PFSK-1 (cell line): ENCODE results near the gene GLRA1.

Experiments
- FOXP2 ChIP-seq: optimal IDR thresholded peaks from 2 replicates; pipeline ENCODE3; 2011; ENCODE audit warnings: borderline replicate concordance, control low read depth, inconsistent platforms; ENCODE audit not compliant: insufficient read depth; ENCODE audit errors: extremely low read length, extremely low read depth
- POLR2AphosphoS5 ChIP-seq: IDR thresholded peaks from 2 replicates; pipeline ENCODE4 v1.6.1; 2012; ENCODE audit warnings: low read depth, mild to moderate bottlenecking, control low read depth, low read length, moderate library complexity
- SIN3A ChIP-seq: IDR thresholded peaks from 2 replicates; pipeline ENCODE4 v1.6.1; 2012; ENCODE audit warnings: mild to moderate bottlenecking, low read length, moderate library complexity, borderline replicate concordance; ENCODE audit not compliant: insufficient read depth
- TAF1 ChIP-seq: IDR thresholded peaks from 2 replicates; pipeline ENCODE4 v1.6.1; 2012; ENCODE audit warnings: low read length, control low read depth, borderline replicate concordance; ENCODE audit not compliant: insufficient read depth
- TF ChIP-seq, protein P1 (sequence below), 2 experiments: IDR thresholded peaks; 2 replicates each; pipeline versions ENCODE4 v1.6.1 to v1.8.0; 2011 to 2012; ENCODE audit warnings: low read depth in 2 of 2, low read length in 2 of 2, control low read depth in 1 of 2, inconsistent platforms in 1 of 2, mild to moderate bottlenecking in 1 of 2, moderate library complexity in 1 of 2; ENCODE audit not compliant: insufficient read depth in 1 of 2

Gene GLRA1

GRCh38 chr5:151811593-151812321 lies 112.9 kb downstream of the GLRA1 start:
- TF ChIP-seq TAF1 (no peak), FOXP2 (no peak), SIN3A (no peak), POLR2AphosphoS5 (no peak)
- TF ChIP-seq, protein P1, sequence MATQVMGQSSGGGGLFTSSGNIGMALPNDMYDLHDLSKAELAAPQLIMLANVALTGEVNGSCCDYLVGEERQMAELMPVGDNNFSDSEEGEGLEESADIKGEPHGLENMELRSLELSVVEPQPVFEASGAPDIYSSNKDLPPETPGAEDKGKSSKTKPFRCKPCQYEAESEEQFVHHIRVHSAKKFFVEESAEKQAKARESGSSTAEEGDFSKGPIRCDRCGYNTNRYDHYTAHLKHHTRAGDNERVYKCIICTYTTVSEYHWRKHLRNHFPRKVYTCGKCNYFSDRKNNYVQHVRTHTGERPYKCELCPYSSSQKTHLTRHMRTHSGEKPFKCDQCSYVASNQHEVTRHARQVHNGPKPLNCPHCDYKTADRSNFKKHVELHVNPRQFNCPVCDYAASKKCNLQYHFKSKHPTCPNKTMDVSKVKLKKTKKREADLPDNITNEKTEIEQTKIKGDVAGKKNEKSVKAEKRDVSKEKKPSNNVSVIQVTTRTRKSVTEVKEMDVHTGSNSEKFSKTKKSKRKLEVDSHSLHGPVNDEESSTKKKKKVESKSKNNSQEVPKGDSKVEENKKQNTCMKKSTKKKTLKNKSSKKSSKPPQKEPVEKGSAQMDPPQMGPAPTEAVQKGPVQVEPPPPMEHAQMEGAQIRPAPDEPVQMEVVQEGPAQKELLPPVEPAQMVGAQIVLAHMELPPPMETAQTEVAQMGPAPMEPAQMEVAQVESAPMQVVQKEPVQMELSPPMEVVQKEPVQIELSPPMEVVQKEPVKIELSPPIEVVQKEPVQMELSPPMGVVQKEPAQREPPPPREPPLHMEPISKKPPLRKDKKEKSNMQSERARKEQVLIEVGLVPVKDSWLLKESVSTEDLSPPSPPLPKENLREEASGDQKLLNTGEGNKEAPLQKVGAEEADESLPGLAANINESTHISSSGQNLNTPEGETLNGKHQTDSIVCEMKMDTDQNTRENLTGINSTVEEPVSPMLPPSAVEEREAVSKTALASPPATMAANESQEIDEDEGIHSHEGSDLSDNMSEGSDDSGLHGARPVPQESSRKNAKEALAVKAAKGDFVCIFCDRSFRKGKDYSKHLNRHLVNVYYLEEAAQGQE (IDR thresholded peaks at IDR 0.05; ENCODE audit: insufficient read depth in 1 of 2, low read depth in 2 of 2, low read length in 2 of 2), result no peak

DNA sequence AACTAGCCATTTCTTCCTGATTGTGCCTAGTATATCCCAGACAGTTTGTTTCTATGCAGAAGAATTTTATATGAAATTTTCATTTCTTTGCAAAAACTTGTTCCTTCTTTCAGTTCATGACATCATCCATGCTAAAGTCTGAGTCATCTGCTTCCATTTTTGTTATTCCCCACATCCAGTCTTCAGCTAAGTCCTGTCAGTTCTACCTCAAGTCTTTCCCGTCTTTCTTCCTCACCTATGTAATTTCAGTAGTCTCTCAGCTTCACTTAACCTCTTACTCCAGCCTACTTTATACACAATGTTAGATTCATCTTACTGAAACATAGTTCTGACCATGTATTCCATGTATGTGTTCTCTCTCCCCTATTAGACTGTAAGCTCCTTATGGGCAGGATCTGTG lies 113.8 kb downstream of the GLRA1 start:
- TF ChIP-seq SIN3A, result no peak
- TF ChIP-seq TAF1, result no peak
- TF ChIP-seq, protein P1 (IDR thresholded peaks at IDR 0.05; ENCODE audit: insufficient read depth in 1 of 2, low read depth in 2 of 2, low read length in 2 of 2), result no peak
- TF ChIP-seq FOXP2, result no peak
- no peak for TF ChIP-seq POLR2AphosphoS5

DNA sequence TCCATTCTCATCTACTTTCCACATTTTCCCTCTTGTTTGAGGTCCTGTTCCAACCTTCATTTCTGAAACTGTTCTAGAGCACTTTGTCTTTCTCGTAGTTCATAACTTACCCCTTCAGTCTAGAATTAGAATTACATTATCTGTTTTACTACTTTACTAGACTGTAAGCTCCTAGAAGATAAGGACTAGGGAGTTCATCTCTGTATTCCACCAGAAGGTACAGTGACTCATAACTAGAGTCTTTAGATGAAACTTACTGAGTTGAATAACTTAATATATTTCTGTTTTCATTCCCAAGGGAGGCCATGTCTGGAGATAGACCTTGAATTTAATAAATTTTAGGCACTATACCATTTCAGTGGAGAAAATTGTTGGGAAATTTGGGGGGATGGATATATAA lies 114.2 kb downstream of the GLRA1 start:
- TF ChIP-seq, protein P1 (IDR thresholded peaks at IDR 0.05; ENCODE audit: insufficient read depth in 1 of 2, low read depth in 2 of 2, low read length in 2 of 2), result no peak
- TF ChIP-seq TAF1 (no peak), POLR2AphosphoS5 (no peak)

DNA sequence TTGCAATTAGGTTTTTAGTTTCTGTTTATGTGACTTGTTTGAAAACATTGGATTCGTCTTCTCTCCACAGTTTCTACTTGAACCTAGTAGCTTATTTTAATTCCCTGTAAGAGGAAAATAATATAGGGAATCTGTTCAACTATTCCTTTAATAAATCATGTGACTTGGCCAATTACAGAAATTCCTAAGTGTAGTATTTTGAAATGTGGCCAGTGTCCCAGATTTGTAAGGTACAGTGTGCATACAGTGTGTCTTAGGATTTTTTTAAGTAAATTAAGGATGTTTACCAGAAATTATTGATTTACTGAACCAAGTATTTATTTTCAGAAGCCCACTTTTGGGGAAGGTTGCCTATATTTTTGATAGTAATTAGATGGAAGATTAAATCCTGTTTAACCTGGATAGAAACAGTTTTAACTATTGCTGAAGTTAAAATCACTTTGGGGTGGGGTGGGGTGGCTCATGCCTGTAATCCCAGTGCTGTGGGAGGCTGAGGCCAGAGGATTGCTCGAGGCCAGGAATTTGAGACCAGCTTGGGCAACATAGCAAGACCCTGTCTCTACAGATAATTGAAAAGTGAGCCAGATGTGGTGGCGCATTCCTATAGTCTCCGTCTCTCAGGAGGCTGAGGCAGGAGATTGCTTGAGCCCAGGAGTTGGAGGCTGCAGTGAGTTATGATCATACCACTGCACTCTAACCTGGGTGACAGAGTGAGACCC lies 116.0 kb downstream of the GLRA1 start:
- TF ChIP-seq POLR2AphosphoS5, result no peak
- no peak for TF ChIP-seq SIN3A
- TF ChIP-seq, protein P1 (IDR thresholded peaks at IDR 0.05; ENCODE audit: insufficient read depth in 1 of 2, low read depth in 2 of 2, low read length in 2 of 2), result no peak
- TF ChIP-seq TAF1, result no peak
- no peak for TF ChIP-seq FOXP2
